NCI-H128 (cell line): ENCODE results near the gene NEUROD2.
"Not testable (repeated sequence)": the region's sequence is repeated elsewhere in the genome, so short reads cannot be mapped to it uniquely, and the experiment has no call there.

ENCODE experiments used
- DNase-seq: peaks from one replicate; lab custom pipeline; 2025; ENCODE audit not compliant: unreplicated experiment; lab: John Stamatoyannopoulos, UW

NEUROD2 gene

GRCh38 chr17:39603304-39604016, 4.3 kb downstream of the NEUROD2 start:
- DNase-seq, result no peak

GRCh38 chr17:39602533-39603303, 5.0 kb downstream of the NEUROD2 start:
- no peak for DNase-seq

DNA sequence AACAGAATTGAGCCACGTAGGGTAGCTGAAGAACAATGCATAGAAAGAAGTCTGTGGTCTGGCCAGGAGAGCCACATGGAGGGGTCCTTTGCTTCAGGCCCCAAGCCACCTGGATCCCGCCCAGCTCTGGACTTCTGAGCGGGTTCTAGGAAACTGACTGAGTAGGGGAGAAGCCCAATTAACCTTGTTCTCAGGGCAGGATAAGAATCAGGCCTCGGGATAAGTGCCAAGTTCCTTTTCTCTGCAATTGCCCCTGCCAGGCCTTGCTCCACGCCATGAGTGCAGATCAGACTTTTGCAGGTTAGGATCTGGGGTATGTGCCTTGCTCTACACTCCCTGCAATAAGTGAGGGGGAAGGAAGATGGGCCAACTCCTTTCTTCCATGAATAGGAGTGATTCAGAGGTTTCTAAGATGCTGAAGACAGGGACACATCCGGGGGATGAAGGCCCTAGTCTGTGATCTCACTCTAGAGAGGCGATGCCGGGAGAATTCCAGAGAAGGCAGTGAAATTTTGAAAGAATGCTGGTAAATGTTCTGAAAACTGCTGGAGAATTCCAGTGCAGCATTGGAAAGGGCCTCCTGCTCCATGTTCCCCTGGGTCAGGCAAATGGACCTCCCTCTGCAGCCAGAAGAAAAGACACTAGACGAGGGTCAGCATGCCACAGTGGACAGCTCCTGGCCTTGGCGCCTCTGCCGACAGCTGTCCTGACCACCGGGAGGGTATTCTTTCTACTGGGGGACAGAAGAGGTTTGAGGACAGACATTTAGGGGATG, 5.8 kb downstream of the NEUROD2 start:
- DNase-seq, result no peak

DNA sequence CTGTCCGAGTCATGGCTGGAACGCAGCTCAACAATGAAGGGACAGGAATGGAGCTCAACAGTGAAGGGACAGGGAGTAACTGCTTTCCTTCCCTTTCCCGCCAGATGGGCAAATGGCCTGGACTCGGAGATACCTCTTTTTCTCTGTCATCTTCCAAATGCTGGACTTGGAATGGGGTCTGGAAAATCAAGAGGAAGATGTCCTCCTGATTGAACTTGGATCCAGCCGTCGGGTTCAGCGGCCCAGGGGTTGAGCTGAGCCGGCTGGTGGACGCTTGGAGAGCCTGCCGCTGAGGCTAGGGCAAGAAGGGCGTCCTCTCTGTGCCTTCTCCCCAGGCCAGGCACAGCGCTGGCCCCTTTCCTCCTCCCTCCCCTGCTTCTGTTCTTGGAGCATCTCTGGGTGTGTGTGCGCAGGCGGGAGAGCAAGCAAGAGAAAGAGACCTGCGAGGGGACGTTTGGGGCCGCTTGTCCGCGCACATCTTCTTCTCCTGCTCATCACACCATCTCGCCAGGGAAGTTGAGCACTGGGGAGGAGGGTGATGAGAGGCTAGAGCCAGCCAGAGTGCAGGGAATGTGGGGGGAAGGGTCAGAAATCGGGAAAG, 6.6 kb downstream of the NEUROD2 start:
- no peak for DNase-seq

DNA sequence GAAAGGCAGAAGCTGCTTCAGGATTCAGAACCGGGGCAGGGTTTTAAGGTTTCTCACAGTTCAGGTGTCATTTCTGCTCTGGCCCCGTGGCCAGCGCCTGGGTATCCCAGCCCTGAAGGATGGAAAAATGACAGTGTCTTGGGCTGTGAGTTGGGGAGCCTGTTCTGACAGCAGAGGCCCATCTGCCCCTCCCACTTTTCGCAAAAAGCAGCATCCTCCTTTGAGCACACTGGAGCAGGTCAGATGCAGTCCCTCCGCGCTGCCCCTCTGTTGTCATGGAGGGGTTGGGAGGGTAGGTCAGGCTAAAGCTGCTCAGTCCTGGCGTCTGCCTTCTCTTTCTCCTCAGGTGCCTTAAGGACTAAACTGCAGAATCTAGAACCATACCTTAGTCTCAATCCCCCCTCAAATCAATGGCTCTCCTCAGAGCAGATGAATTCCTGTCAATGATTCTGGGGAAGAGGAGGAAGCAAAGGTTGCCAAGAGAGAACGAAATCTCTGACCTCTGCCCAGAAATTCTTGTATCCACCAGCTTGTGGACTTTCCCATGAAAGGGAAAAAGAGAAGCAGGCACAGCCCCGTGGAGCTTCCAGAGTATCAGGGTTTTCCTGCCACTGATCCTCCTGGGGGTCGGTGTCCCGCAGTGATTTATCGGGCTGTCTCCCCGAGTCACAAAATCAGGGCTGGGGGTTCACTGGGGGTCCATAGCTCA, 7.3 kb downstream of the NEUROD2 start:
- no peak for DNase-seq

DNA sequence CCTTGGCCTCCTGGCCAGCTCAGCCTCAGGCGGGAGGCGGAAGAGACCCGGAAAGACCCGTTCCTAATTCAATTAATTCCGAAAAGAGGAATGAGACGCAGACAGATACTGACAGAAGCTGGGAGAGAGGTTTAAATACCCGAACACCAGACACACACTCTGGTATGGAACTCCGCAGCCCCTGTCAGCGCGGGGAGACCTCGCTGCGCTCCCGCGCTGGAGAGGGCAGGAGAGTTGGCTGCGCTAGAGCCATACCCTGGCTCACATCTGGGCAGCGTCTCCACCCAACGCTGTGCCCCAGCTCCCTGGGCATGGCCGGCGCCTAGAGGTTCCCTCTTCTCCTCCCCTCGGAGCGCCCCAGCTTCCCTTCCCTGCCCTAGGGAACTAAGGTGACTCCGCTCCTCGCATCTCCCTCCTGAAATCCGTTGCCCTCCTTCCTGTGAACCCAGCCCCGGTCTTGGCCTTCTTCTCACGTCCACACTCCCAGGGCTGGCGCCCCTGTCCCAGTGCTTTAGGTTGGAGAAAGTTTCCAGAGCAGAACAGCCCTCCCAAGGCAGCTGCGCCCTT, 8.0 kb downstream of the NEUROD2 start:
- DNase-seq, result no peak

DNA sequence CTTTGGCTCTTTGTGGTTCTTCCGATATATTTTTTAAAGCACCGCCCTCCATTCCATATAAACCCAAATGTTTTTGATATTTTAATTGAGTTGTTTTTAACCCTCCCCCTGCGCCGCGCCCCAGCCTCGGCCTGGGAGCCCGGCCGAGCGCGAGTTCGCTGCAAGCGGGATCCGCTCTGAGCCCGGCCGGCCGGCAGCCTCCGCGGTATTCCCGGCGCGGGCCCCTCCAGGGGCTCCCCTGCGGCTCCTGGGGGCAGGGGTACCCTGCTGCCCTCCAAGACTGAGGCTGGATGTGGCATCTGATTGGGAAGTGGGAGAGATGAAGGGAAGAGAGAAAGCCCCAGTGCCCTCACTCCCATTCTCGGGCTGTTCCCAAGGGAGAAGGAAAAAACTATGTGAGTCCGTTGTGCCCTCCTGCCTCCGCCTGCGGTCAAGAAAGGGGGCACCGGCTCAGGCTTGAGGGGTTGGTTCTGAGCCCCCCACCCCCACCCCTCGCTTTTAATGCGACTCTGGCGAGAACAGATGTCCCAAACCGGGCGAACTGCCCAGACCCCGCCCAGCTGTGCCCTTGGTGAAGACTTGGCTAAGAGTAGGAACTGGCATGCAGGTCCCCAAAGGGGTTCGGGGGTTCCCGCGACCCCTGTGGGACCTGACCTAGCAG, 8.6 kb downstream of the NEUROD2 start:
- no peak for DNase-seq

GRCh38 chr17:39598630-39599003, 9.1 kb downstream of the NEUROD2 start:
- no peak for DNase-seq

DNA sequence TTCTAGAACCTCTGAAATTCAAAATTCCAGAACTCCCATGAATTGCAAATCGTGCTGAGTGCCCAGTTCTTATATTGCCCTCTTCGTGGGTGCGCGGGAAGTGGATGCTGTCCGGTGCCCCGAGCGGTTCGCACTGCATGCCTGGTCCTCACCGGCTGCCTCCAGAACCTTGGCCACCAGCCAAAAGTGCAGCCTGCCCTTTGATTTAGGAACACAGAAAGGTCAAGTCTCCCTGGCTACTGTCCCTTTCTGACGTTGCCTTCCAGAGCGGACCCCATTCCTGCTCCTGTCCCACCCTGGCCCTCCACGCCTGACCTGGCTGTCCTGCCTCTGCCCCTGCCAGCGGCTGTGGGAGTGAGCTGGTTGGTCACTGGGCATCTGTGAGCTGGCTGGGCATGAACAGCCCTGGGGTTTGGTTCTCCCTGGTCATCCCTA, 9.7 kb downstream of the NEUROD2 start:
- DNase-seq, result no peak

- no peak for DNase-seq
These were observed 10.2 kb downstream of the NEUROD2 start for GRCh38 chr17:39597372-39598046.

DNA sequence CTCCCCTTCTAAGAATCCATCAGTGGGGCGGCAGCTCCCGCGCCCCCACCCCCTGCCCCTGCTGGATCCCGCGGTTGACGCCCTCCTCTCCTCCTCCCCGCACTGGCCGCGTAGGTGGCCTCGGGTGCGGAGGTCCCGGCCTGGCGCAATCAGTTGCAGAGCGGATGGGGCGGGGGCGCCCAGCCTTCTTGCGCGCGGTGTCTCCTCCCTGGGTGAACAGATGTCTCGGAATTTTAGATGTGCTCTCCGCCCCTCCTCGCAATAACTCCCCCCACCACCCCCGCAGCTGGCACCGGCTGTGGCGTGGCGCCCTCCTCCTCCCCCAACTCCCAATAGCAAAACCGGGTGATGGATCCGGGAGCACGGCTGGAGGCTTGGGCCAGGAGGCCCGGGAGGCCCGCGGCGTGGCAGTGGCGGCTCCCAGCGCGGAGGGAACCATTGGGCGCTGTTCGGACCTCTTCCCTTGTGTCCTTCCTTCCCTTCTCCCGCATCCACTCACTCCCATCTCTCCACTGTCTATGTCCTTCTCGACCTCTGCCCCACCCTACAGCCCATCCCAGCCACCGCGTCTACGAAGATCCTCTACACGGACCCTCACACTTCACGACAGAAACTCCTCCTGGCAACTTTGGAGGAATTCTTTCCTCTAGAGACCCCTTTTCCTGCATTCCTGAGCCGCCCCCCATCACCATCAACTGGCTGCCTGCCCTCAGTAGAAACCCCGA, 11.0 kb downstream of the NEUROD2 start:
- DNase-seq, result no peak

- no peak for DNase-seq
These were observed 11.7 kb downstream of the NEUROD2 start for GRCh38 chr17:39595928-39596510.

- no peak for DNase-seq
These were observed 12.4 kb downstream of the NEUROD2 start for GRCh38 chr17:39595294-39595693.

GRCh38 chr17:39593371-39593770, 14.3 kb downstream of the NEUROD2 start:
- DNase-seq, result no peak

GRCh38 chr17:39591958-39592954, 15.5 kb downstream of the NEUROD2 start:
- DNase-seq, result no peak

- not testable (repeated sequence) for DNase-seq
These were observed 17.5 kb downstream of the NEUROD2 start for GRCh38 chr17:39590180-39590579.

DNA sequence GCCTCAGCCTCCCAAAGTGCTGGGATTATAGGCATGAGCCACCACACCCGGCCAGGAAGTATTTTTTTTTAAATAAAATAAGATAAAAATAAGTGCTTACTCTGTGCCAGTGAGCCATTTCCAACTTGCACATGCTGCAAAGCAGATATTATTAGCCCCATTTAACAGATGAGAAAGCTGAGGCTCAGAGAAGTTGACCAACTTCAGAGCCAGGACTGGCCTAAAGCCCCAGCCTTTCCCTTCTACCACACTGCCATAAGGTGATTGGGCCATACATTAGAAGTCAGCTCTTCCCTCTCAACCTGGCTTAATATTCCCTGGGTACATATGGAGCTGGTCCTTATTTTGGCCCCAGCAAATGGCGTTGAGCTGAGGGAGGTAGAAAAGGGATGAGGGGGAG, 25.1 kb downstream of the NEUROD2 start:
- DNase-seq, result no peak
